WTC11 (cell line): ENCODE results near the gene CFL1. TPM values are rescaled to one million over a fixed set of nuclear protein-coding genes. Genes with fewer than 3 reads are reported as not detected.

Experiments
- ATAC-seq: fragments of 200-7000 bp; cut with Tn5 transposase; 2 replicates; pipeline ENCODE4 v1.10.0; 2021; ENCODE audit warnings: mild to moderate bottlenecking, moderate library complexity
- CTCF ChIA-PET: fragments of 300-600 bp; sonication (Branson Sonifier 250); formaldehyde crosslinking; loops from one replicate; lab custom pipeline; 2021; ENCODE audit warnings: antibody characterized with exemption; lab: Charles Lee
- POLR2A ChIA-PET: fragments of 350-600 bp; sonication (Branson Sonifier 250); formaldehyde crosslinking; loops from one replicate; lab custom pipeline; 2021; ENCODE audit warnings: antibody characterized with exemption; lab: Charles Lee
- DNase-seq: peaks from one replicate; pipeline ENCODE4 v3.0.0; 2021; ENCODE audit warnings: low spot score
- H3K27ac Mint-ChIP-seq: 2 replicates; pipeline ENCODE4 v1.8.0; 2021; ENCODE audit warnings: mixed read lengths
- H3K27me3 Mint-ChIP-seq: 2 replicates; pipeline ENCODE4 v1.8.0; 2021; ENCODE audit warnings: low read depth, mild to moderate bottlenecking, moderate library complexity, mixed read lengths
- H3K36me3 Mint-ChIP-seq: 2 replicates; pipeline ENCODE4 v1.8.0; 2021; ENCODE audit warnings: mixed read lengths
- H3K4me1 Mint-ChIP-seq: 2 replicates; pipeline ENCODE4 v1.8.0; 2022; ENCODE audit warnings: mixed read lengths
- H3K4me3 Mint-ChIP-seq: 2 replicates; pipeline ENCODE4 v1.8.0; 2021; ENCODE audit warnings: mild to moderate bottlenecking, moderate library complexity, mixed read lengths
- H3K9me3 Mint-ChIP-seq: 2 replicates; pipeline ENCODE4 v1.8.0; 2021; ENCODE audit warnings: mixed read lengths
- ARID4B ChIP-seq: sonication (generic); formaldehyde crosslinking; IDR thresholded peaks from 2 replicates; pipeline ENCODE4 v1.8.0; 2023; ENCODE audit warnings: missing genetic modification reagents, mild to moderate bottlenecking, borderline replicate concordance
- ATF1 ChIP-seq: sonication (generic); formaldehyde crosslinking; IDR thresholded peaks from 2 replicates; pipeline ENCODE4 v1.8.1; 2023; ENCODE audit warnings: mild to moderate bottlenecking, moderate library complexity, missing genetic modification reagents
- ATF2 ChIP-seq: sonication (generic); formaldehyde crosslinking; IDR thresholded peaks from 2 replicates; pipeline ENCODE4 v1.8.1; 2022; ENCODE audit warnings: low read depth, missing genetic modification reagents, borderline replicate concordance
- CDX4 ChIP-seq: fragments of 250-450 bp; sonication (Bioruptor Pico); IDR thresholded peaks from 2 replicates; pipeline ENCODE4 v1.9.0; 2021; ENCODE audit warnings: moderate library complexity, mild to moderate bottlenecking, inconsistent platforms, borderline replicate concordance
- CREB1 ChIP-seq: sonication (generic); formaldehyde crosslinking; IDR thresholded peaks from 2 replicates; pipeline ENCODE4 v1.8.0; 2023; ENCODE audit warnings: mild to moderate bottlenecking, missing genetic modification reagents
- CREM ChIP-seq: sonication (generic); formaldehyde crosslinking; IDR thresholded peaks from 2 replicates; pipeline ENCODE4 v1.8.1; 2022; ENCODE audit warnings: mild to moderate bottlenecking, missing genetic modification reagents, moderate library complexity
- E2F5 ChIP-seq: sonication (generic); formaldehyde crosslinking; IDR thresholded peaks from 2 replicates; pipeline ENCODE4 v1.8.1; 2022; ENCODE audit warnings: mild to moderate bottlenecking, moderate library complexity, missing genetic modification reagents
- FOXJ3 ChIP-seq: sonication (generic); formaldehyde crosslinking; IDR thresholded peaks from 2 replicates; pipeline ENCODE4 v1.9.0; 2021; ENCODE audit warnings: missing genetic modification reagents, mild to moderate bottlenecking, borderline replicate concordance
- HMGA2 ChIP-seq: fragments of 250-450 bp; sonication (Bioruptor Pico); IDR thresholded peaks from 2 replicates; pipeline ENCODE4 v1.4.0; 2021; ENCODE audit warnings: mild to moderate bottlenecking, moderate library complexity
- MXD4 ChIP-seq: fragments of 250-450 bp; sonication (Bioruptor Pico); IDR thresholded peaks from 2 replicates; pipeline ENCODE4 v1.8.0; 2021; ENCODE audit warnings: mild to moderate bottlenecking, moderate library complexity, borderline replicate concordance
- RORB ChIP-seq: fragments of 250-450 bp; sonication (Bioruptor Pico); IDR thresholded peaks from 2 replicates; pipeline ENCODE4 v1.9.0; 2021; ENCODE audit warnings: mild to moderate bottlenecking
- TEAD1 ChIP-seq: sonication (generic); formaldehyde crosslinking; IDR thresholded peaks from 2 replicates; pipeline ENCODE4 v1.8.0; 2022; ENCODE audit warnings: mild to moderate bottlenecking, missing genetic modification reagents
- TEAD4 ChIP-seq: sonication (generic); formaldehyde crosslinking; IDR thresholded peaks from 2 replicates; pipeline ENCODE4 v1.8.0; 2022; ENCODE audit warnings: mild to moderate bottlenecking, missing genetic modification reagents
- ZNF121 ChIP-seq: sonication (generic); formaldehyde crosslinking; IDR thresholded peaks from 2 replicates; pipeline ENCODE4 v1.8.0; 2023; ENCODE audit warnings: missing genetic modification reagents
- ZNF423 ChIP-seq: fragments of 250-450 bp; sonication (Bioruptor Pico); IDR thresholded peaks from 2 replicates; pipeline ENCODE4 v2.1.2; 2022; ENCODE audit warnings: mild to moderate bottlenecking, moderate library complexity
- ZNF425 ChIP-seq: fragments of 250-450 bp; sonication (Bioruptor Pico); conservative IDR thresholded peaks from 2 replicates; pipeline ENCODE4 v1.9.0; 2021; ENCODE audit warnings: mild to moderate bottlenecking
- total RNA-seq: library from RNA; stranded (reverse); gene quantifications from 3 replicates; pipeline ENCODE4 v1.2.3, GENCODE V29; 2021
- TF ChIP-seq, protein P1 (sequence below): sonication (generic); formaldehyde crosslinking; IDR thresholded peaks from 2 replicates; pipeline ENCODE4 v1.8.0; 2023; ENCODE audit warnings: mild to moderate bottlenecking, missing genetic modification reagents
- TF ChIP-seq, protein P2 (sequence below): sonication (generic); formaldehyde crosslinking; IDR thresholded peaks from 2 replicates; pipeline ENCODE4 v1.8.1; 2023; ENCODE audit warnings: mild to moderate bottlenecking, missing genetic modification reagents, moderate library complexity
- TF ChIP-seq, protein P3 (sequence below): sonication (generic); formaldehyde crosslinking; IDR thresholded peaks from 2 replicates; pipeline ENCODE4 v1.8.1; 2023; ENCODE audit warnings: mild to moderate bottlenecking, missing genetic modification reagents

The CFL1 gene
- total RNA-seq, 1 experiment from 2014 or later: 1,073 TPM

- Mint-ChIP-seq H3K27ac (no peak overlapping the region; the same call in 1 of the 2 replicates), H3K4me1 (peaks cover 48% of the 10 kb centered on the region), H3K4me3 (peak overlapping the region; percentile 75), H3K27me3 (peaks cover 15% of the 10 kb centered on the region), H3K36me3 (peaks cover 10% of the 10 kb centered on the region), H3K9me3 (no peaks in the 10 kb centered on the region)
- POLR2A ChIA-PET: interaction anchor here (0.6 to 7.2 kb wide), 14 partner anchors 7 to 179 kb away, joined by 3 to 90 read pairs (median 4); partner anchors contain the start of genes CFL1, FOSL1, KAT5 and MUS81
- peak; percentile 69 for DNase-seq
- CTCF ChIA-PET: interaction anchor here (0.6 to 11.9 kb wide), 46 partner anchors 7 to 339 kb away, joined by 3 to 539 read pairs (median 6); partner anchors contain the start of genes AP5B1, BANF1, C11orf68 and CFL1
- peak; percentile 17 for ATAC-seq
- TF ChIP-seq ZNF423 (no peak), TEAD4 (no peak), RORB (no peak), ZNF121 (CRISPR knock-in tag) (no peak), TEAD1 (CRISPR knock-in tag) (no peak), ATF2 (CRISPR knock-in tag) (peak; percentile 41; the same call in 1 of the 2 replicates), MXD4 (no peak), CREM (0 out of 2 replicates have a peak, but pooled peaks have one; percentile 31), E2F5 (CRISPR knock-in tag) (no peak), HMGA2 (CRISPR knock-in tag) (no peak), ZNF425 (CRISPR knock-in tag) (no peak), CDX4 (CRISPR knock-in tag) (no peak), CREB1 (peak; percentile 12; the same call in 1 of the 2 replicates), FOXJ3 (CRISPR knock-in tag) (no peak), ATF1 (CRISPR knock-in tag) (no peak), ARID4B (no peak; the same call in 1 of the 2 replicates)
- TF ChIP-seq, protein P1, sequence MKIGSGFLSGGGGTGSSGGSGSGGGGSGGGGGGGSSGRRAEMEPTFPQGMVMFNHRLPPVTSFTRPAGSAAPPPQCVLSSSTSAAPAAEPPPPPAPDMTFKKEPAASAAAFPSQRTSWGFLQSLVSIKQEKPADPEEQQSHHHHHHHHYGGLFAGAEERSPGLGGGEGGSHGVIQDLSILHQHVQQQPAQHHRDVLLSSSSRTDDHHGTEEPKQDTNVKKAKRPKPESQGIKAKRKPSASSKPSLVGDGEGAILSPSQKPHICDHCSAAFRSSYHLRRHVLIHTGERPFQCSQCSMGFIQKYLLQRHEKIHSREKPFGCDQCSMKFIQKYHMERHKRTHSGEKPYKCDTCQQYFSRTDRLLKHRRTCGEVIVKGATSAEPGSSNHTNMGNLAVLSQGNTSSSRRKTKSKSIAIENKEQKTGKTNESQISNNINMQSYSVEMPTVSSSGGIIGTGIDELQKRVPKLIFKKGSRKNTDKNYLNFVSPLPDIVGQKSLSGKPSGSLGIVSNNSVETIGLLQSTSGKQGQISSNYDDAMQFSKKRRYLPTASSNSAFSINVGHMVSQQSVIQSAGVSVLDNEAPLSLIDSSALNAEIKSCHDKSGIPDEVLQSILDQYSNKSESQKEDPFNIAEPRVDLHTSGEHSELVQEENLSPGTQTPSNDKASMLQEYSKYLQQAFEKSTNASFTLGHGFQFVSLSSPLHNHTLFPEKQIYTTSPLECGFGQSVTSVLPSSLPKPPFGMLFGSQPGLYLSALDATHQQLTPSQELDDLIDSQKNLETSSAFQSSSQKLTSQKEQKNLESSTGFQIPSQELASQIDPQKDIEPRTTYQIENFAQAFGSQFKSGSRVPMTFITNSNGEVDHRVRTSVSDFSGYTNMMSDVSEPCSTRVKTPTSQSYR (CRISPR knock-in tag): 0 out of 2 replicates have a peak, but pooled peaks have one; percentile 0
- TF ChIP-seq, protein P2, sequence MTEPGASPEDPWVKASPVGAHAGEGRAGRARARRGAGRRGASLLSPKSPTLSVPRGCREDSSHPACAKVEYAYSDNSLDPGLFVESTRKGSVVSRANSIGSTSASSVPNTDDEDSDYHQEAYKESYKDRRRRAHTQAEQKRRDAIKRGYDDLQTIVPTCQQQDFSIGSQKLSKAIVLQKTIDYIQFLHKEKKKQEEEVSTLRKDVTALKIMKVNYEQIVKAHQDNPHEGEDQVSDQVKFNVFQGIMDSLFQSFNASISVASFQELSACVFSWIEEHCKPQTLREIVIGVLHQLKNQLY (CRISPR knock-in tag): no peak
- TF ChIP-seq, protein P3, sequence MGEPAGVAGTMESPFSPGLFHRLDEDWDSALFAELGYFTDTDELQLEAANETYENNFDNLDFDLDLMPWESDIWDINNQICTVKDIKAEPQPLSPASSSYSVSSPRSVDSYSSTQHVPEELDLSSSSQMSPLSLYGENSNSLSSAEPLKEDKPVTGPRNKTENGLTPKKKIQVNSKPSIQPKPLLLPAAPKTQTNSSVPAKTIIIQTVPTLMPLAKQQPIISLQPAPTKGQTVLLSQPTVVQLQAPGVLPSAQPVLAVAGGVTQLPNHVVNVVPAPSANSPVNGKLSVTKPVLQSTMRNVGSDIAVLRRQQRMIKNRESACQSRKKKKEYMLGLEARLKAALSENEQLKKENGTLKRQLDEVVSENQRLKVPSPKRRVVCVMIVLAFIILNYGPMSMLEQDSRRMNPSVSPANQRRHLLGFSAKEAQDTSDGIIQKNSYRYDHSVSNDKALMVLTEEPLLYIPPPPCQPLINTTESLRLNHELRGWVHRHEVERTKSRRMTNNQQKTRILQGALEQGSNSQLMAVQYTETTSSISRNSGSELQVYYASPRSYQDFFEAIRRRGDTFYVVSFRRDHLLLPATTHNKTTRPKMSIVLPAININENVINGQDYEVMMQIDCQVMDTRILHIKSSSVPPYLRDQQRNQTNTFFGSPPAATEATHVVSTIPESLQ (CRISPR knock-in tag): no peak
Measured at GRCh38 chr11:65891219-65892136, 33.5 kb upstream of the CFL1 start.
